HG03558 (cell line): ENCODE results near the gene ANKRD2.

Source experiments
- ATAC-seq: cut with Tn5 transposase; IDR thresholded peaks from one replicate; pipeline ENCODE4 v1.9.1; 2021; ENCODE audit warnings: moderate number of reproducible peaks; ENCODE audit not compliant: unreplicated experiment; ENCODE audit errors: extremely low read depth

ANKRD2 gene

DNA sequence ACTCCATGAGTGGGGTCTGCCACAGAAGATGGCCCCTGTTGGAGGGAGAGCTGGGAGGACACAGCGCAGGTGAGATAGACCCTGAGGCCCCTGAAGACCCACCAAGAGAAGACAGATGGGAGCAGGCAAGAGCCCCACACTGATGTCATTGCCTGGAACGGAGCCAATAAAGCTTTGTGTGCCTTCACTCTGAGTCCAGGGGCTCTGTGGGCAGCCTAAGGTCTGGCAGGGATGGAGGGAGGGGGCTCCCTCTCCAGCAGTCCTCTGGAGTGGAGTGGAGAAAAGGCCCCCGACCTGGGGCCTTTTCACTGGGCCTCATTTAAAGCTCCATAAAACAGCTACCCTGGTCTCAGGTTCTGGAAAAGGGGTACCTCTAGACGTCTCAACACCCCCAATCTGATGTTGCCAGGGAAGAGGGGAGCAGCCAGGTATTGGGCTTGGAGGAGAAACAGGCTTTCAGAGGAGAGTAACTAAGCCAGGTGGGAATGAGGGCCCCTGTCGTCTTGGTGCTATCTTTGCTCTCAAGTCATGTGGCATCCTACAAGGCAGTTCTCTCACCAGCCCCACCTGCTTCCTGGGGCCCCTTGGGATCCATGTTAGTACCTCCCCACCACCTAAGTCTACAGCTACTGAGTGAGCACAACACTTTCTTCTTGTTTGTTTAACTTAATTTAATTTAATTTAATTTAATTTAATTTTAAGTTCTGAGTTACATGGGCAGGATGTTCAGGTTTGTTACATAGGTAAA lies 18.3 kb downstream of the ANKRD2 start:
- ATAC-seq, result no peak

DNA sequence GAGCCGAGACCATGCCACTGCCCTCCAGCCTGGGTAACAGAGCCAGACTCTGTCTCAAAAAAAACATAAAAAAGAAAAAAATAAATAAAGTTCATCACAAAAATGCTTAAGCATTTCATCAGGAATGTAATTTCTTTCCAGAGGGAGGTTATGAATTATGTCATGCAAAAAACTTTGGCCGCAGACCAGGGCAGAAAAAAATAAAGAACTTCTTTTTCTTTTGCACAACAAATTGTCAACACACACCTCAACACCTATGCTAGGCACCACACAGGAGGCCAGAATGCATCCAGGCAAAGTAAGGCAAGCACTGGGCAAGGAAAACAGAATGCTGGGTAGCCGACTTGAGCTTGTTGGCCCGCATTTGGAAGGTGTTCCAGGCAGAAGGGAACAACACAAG lies 20.8 kb downstream of the ANKRD2 start:
- ATAC-seq, result no peak

DNA sequence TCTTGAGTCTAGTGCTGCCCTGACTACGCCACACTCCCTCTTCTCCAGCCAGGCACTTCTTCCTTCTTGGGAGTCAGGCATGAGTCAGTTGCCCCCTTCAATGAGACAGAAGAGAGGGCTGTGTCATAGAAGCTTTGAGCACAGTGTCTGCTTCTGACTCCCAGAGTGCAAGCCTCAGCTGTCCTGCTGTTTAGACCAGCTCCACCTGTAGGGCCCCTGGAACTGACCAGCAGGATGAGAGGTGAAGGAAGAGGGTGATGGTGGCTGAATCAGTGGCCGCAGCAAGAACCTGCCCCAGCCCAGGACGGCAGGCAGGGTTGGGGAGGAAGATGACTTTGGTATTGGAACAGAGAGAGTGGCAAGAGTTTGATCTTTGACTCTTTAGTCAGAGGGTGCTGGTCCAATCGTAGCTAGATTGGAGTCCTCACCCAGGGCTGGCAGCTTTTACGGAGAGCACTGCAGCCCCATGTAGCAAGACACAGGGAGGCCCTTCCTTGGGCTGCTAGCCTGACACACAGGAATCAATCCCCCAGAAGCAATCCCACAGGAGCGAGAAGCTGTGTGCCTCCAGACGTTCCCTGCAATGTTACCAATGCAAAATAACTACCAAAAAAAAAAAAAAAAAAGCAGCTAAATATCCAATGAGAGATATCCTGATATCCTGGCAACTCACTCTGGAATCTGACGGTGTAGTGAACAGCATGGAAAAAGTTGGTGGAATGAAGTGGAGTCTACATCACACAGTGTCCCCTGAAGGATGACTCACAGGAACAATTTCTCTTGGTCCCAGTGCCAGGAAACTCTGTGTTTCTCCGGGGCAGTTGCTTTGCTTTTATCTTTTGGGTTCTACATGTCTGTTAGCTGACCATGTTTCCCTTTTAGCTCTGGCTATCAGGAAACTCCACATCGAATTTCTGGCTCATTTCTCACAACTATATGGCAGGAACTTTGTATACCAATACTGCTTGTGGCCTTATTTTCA lies 23.8 kb downstream of the ANKRD2 start:
- ATAC-seq, result no peak

GRCh38 chr10:97597778-97598177 lies 25.2 kb downstream of the ANKRD2 start:
- no peak for ATAC-seq

GRCh38 chr10:97598407-97599271 lies 26.1 kb downstream of the ANKRD2 start:
- ATAC-seq, result no peak

DNA sequence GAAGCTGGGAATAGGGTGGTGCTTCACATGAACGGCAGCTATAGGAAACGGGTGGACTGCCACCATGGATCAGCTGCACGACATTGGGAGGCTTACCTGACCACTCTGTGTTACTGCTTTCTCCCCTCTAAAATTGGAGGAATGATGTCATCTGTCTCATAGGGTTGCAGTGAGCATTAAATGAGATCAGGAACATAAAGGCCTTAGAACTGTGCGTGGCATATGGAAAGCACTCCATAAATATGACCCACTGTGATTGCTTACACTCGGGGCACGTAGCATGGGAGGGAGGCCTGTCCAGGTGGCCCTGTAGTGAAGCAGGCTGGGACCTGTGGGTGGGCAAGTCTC lies 26.7 kb downstream of the ANKRD2 start:
- ATAC-seq, result no peak

DNA sequence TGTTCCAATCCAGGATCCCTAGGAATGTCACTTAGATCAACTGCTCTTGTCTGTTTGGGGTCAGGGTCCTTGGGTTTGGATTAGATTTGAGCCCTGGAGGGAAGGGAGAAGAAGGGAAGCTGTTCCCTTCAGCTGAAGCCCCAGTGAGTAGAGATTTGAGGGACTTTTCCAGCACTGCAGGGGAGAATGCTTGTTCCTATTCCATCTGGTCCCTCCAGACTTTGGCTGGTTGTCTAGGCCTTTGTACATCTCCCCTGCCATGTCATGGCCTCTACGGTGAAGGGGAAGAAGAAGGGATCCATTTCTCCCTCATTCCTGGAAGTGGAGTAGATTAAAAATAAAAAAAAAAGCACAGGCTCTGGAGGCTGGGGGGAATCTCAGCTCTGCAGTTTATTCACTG lies 28.0 kb downstream of the ANKRD2 start:
- no peak for ATAC-seq

- ATAC-seq, result no peak
These were observed 29.0 kb downstream of the ANKRD2 start for GRCh38 chr10:97601268-97602215.

DNA sequence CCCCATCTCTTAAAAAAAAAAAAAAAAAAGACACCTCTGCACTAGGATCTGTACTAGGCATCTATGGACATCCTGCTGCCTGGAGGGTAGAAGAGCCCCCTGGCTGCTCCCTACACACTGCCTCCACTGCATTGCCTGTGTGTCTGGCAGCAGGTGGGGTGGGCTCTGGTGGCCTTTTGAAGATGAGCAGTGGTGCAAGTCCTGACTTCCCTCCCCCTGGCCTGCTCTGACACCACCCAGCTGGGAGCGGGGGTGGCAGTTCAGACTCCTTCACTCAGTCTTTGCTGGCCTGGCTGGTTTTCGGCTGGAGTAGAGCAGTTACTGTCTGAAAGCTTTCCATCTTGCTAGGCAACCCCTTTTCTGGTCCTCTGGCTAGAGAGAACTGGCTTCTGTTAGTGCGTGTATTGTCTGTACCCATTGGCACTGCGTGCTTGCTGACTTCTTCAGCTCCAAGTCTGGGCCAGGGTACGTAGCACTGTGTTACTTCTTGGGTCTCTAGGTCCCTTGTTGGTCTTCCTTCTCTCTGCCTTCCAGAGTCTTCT lies 34.6 kb downstream of the ANKRD2 start:
- no peak for ATAC-seq

DNA sequence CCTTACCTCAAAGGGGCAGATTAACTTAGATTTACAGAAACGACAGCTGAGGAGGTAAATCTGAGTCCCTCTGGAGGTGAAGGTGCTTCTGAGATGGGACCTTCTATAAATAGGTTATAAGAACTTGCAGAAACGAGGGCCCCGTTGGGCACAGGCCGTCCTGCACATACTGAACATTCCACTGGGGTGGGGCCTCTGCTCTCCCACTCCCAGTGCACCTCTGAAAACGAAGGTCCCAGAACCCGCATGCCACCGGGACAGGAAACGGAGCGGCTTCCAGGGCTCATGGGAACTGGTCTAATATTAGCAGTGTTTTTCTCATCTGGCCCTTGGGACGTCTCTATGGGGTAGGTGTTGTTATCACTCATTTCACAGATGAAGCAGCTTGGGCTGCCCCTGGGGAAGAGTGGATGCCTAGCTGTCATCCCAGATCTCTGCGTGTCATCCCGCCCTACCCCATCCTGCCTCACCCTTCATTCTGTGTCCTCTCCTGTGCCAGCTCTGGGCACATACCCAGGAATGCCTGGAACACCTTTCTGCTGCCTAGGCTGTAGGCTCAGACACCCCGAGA lies 36.5 kb downstream of the ANKRD2 start:
- ATAC-seq, result no peak

GRCh38 chr10:97611473-97611872 lies 38.9 kb downstream of the ANKRD2 start:
- no peak for ATAC-seq

DNA sequence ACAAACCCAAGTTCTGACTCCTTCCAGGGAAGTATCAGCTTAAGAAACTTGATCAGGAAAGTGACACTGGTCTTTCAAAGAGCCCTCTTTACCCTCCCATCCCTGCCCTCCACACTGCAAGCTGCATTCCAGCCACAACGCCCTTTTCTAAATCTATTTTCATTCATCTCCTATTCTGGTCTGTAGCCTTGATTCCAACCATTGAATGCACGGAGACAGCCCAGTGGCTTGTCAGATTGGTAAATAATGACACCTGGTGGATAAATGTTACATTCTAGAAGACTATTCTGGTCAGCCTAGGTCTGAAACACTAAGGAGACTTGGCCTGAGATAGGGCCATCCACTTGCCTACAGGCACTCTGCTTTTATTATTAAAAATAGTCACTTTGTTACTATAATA lies 39.8 kb downstream of the ANKRD2 start:
- ATAC-seq, result no peak

DNA sequence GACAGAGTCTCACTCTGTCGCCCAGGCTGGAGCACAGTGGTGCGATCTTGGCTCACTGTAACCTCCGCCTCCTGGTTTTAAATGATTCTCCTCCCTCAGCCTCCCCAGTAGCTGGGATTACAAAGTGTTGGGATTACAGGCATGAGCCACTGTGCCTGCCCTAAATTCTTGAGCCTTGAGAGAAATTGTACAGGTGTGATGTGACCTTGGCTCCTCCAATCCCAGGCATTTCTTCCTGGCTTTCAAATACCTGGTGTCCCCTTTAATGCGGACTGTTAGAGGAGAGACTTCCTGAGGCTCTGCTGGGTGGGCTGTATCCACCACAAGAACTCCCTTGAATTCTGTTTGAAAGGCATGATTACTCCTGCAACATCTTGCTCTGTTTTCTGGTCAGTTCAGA lies 45.7 kb downstream of the ANKRD2 start:
- ATAC-seq, result no peak

DNA sequence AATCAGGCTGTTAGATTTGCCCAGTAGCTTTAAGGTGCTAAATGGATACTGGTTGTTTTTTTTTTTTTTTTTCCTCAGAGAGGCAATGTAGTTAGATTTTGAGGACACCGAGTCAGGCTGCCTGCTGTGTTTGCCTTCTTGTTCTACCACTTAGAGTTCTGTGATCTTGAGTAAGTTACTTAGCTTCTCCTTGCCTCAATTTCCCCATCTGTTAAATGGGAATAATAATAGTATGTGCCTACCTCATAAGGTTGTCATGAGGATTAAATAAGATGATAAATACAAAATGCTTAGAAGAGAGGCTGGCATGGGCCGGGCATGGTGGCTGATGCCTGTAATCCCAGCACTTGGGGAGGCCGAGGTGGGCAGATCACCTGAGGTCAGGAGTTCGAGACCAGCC lies 46.2 kb downstream of the ANKRD2 start:
- ATAC-seq, result no peak

DNA sequence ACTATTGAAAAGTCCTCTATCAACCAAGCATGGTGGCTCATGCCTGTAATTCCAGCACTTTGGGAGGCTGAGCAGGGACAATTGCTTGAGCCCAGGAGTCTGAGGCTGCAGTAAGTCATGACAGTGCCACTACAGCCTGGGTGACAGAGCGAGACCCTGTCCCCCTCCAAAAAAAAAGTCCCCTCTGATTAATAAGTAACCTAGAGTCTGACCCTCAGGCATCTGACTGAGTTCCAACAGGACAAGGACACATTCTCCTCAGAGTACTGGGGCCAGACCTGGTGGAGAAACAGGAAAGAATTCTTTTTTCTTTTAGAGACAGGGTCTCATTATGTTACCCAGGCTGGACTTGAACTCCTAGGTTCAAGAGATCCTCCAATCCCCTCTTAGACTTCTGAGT lies 50.7 kb downstream of the ANKRD2 start:
- ATAC-seq, result no peak

DNA sequence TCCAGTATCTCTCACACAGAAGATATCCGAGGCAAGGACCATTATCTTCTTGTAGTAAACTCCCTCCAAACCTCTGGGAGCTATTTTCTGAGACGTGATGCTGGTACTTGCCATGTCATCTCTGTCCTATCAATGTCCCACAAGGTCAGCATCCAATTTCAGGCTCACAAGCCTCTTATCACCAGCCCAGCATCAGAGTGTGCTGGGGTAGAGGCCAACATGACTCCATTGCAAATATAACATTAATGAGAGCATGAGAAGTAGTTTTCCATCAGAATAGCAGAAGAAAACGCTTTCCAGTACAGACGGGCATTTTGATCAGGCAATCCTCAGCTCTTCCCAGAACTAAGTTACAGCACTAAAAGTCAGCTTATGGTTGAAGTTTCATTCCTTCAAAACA lies 55.2 kb downstream of the ANKRD2 start:
- no peak for ATAC-seq

GRCh38 chr10:97628228-97628627 lies 55.6 kb downstream of the ANKRD2 start:
- no peak for ATAC-seq

GRCh38 chr10:97629289-97629688 lies 56.7 kb downstream of the ANKRD2 start:
- ATAC-seq, result no peak

DNA sequence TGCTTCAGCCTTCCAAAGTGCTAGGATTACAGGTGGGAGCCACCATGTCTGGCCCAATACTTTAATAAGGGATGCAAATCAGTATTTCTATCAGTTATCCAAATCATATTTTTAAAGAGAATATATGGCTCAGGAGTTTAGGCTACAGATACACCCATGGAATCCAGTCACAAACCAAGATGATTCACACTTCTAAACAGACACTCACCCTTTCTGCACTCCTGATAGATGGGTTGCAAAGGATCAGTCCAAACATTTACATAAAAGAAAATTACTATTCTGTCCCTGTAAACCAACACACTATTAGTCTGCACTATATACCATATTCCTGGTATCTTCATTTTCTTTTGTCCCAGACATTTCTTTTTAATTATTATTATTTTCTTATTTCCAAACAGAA lies 58.5 kb downstream of the ANKRD2 start:
- no peak for ATAC-seq
